Heart right ventricle (tissue), 16 donors: ENCODE measurements around the gene SRRT. TPM values are rescaled to one million over a fixed set of nuclear protein-coding genes. Genes with fewer than 3 reads are reported as not detected.

Experiments
- ATAC-seq, 8 donors: fragments of 200-7000 bp; cut with Tn5 transposase; one replicate each; pipeline ENCODE4 v1.9.1; 2020; ENCODE audit warnings: mild to moderate bottlenecking in 8 of 8, moderate library complexity in 8 of 8, moderate number of reproducible peaks in 1 of 8
- DNase-seq, 2 donors: peaks; one replicate each; pipeline ENCODE4 v3.0.0-alpha.2; 2020
- H3K27ac ChIP-seq, 10 donors: fragments of 200-600 bp; sonication (generic) in 2 of 10; one replicate each; pipeline versions ENCODE4 v1.5.0 to v1.8.0; 2020 to 2022; ENCODE audit warnings: mild to moderate bottlenecking in 3 of 10
- H3K27me3 ChIP-seq, 7 donors: fragments of 200-600 bp; one replicate each; pipeline ENCODE4 v1.8.0; 2021 to 2022; ENCODE audit warnings: mild to moderate bottlenecking in 2 of 7
- H3K36me3 ChIP-seq, 9 donors: fragments of 200-600 bp; sonication (generic) in 1 of 9; one replicate each; pipeline versions ENCODE4 v1.5.0 to v1.8.0; 2020 to 2022; ENCODE audit warnings: mild to moderate bottlenecking in 2 of 9
- H3K4me1 ChIP-seq, 9 donors: fragments of 200-600 bp; sonication (generic) in 1 of 9; one replicate each; pipeline versions ENCODE4 v1.5.0 to v1.8.0; 2020 to 2022; ENCODE audit warnings: mild to moderate bottlenecking in 4 of 9
- H3K4me3 ChIP-seq, 10 donors: fragments of 200-600 bp; sonication (generic) in 2 of 10; one replicate each; pipeline versions ENCODE4 v1.5.0 to v1.8.0; 2020 to 2022; ENCODE audit warnings: mild to moderate bottlenecking in 7 of 10, moderate library complexity in 2 of 10
- H3K9me3 ChIP-seq, 11 donors: fragments of 200-600 bp in 10 of 11; sonication (generic) in 2 of 11; one replicate each; pipeline versions ENCODE4 v1.5.0 to v1.8.0; 2013 to 2022; ENCODE audit warnings: mild to moderate bottlenecking in 2 of 11, control low read depth in 1 of 11, moderate library complexity in 1 of 11
- CTCF ChIP-seq, 9 donors: fragments of 200-600 bp; sonication (generic) in 2 of 9; IDR thresholded peaks; one replicate each; pipeline versions ENCODE4 v1.5.0 to v1.8.0; 2021 to 2022; ENCODE audit warnings: antibody characterized with exemption in 9 of 9, mild to moderate bottlenecking in 5 of 9, moderate library complexity in 1 of 9
- WGBS, 2 donors: extraction: QIAGEN DNeasy Blood & Tissue Kit; methylation state at CpG; one replicate each; pipeline ENCODE4 v1.1.7; 2013; ENCODE audit warnings: inconsistent platforms in 1 of 2; 5-methylcytosine and 5-hydroxymethylcytosine counted together
- intact Hi-C, 10 donors: fragments of 100-400 bp; cut with DNase I; formaldehyde crosslinking; loops; one replicate each; pipeline versions ENCODE4 v1.11.1 to v1.14.2; 2022
- polyA plus RNA-seq, 2 donors: library from polyadenylated mRNA; stranded (reverse); fragments of 200-250 nt; gene quantifications; one replicate each; pipeline ENCODE4 v1.2.3, GENCODE V29; 2013
- total RNA-seq, 10 donors: library from RNA; stranded (reverse); fragmentation: NEBNext Ultra II Directional in 3 of 10; extraction: Animal tissue kit (Norgen Biotek cat#: 25700) in 3 of 10; gene quantifications; one replicate each; pipeline versions ENCODE4 v1.2.1 to v1.2.4, GENCODE V29; 2021 to 2023
- donor health status: Arrhythmogenic right ventricular cardiomyopathy.
- donor health status: ischemic (EF 13 %, LVEDD 7.1; RV severe dilation, severe dysfunction).
- donor health status: healthy with polysubstance abuse.
- donor health status: DM: no; HTN: yes; CAD: no.
- donor health status: DM: no; HTN: no; CAD: no.
- donor health status: ischemic (EF 25% LVEDD 6.9; RV normal size, moderate dysfunction).
- donor health status: ischemic (EF 25% LVEDD 5.7; RV mildly dilated, moderate dysfunction).
- donor health status: healthy.
- donor health status: DM: yes; HTN: yes; CAD: no.
- donor health status: Ischemic cardiomyopathy.
- donor health status: ischemic (EF 35%, LVEDD 5.7; RV mildly dilated, moderate dysfunction).
- donor health status: nonischemic (EF 11% LVEDD 7.7; RV severe dilation, severe dysfunction).
- donor health status: DM: yes; HTN: yes; CAD: no.
- donor health status: PGD.
- donor health status: ischemic (EF 29% LVEDD 5.4; RV normal size, mild dysfunction).
- donor health status: nonischemic (EF 23%, LVEDD 6.1; RV moderate dilation, normal function).

The SRRT gene
- total and polyA plus RNA-seq, 12 donors, result 38.4 to 69.5 (median 49.6) TPM

GRCh38 chr7:100855515-100855914, 19.4 kb upstream of the SRRT start:
- H3K27ac ChIP-seq, result no peak overlapping the region
- intact Hi-C loops, result loop anchor here in 3 of 10 donors (10.0 kb wide), 2 partner anchors 141 to 381 kb away; partner anchors contain the start of gene TSC22D4 (in 1 of the 3)
- no peaks in the 10 kb centered on the region for H3K27me3 ChIP-seq
- H3K9me3 ChIP-seq, result no peaks in the 10 kb centered on the region
- H3K4me3 ChIP-seq, result no peak overlapping the region
- peaks cover 0 to 54% (median 0%) of the 10 kb centered on the region in 9 donors for H3K36me3 ChIP-seq
- ATAC-seq (no peak), DNase-seq (no peak)
- WGBS, 2 donors, result 93% methylated on average over 10 of the region's 10 CpGs
- H3K4me1 ChIP-seq, result peaks cover 8 to 21% (median 16%) of the 10 kb centered on the region in 9 donors
- TF ChIP-seq CTCF (IDR thresholded peaks at IDR 0.05), result no peak

GRCh38 chr7:100856871-100857282, 18.0 kb upstream of the SRRT start:
- Histone ChIP-seq H3K36me3 (peaks cover 0 to 68% (median 6%) of the 10 kb centered on the region in 9 donors), H3K9me3 (no peaks in the 10 kb centered on the region)
- WGBS, 2 donors, result 85 to 91% methylated on average over 16 of the region's 16 CpGs

GRCh38 chr7:100859856-100860255, 15.0 kb upstream of the SRRT start:
- WGBS, 2 donors, result 88% methylated on average over 15 of the region's 15 CpGs
- H3K4me3 ChIP-seq, result no peak overlapping the region
- ATAC-seq (no peak), DNase-seq (no peak)
- peaks cover 0 to 86% (median 6%) of the 10 kb centered on the region in 9 donors for H3K36me3 ChIP-seq
- no peaks in the 10 kb centered on the region for H3K9me3 ChIP-seq
- H3K4me1 ChIP-seq, result peaks cover 0 to 16% (median 4%) of the 10 kb centered on the region in 9 donors
- H3K27ac ChIP-seq, result no peak overlapping the region
- no peak for TF ChIP-seq CTCF (IDR thresholded peaks at IDR 0.05)
- intact Hi-C loops, result loop anchor here in 4 of 10 donors (10.0 kb wide), 2 partner anchors 145 to 385 kb away; partner anchors contain the start of gene TSC22D4 (in 2 of the 4)
- H3K27me3 ChIP-seq, result no peaks in the 10 kb centered on the region

More at GRCh38 chr7:100856871-100857282, 18.0 kb upstream of the SRRT start:
- no peak for DNase-seq
- Histone ChIP-seq H3K4me3 (no peak overlapping the region), H3K27me3 (no peaks in the 10 kb centered on the region), H3K27ac (no peak overlapping the region), H3K4me1 (peaks cover 4 to 17% (median 14%) of the 10 kb centered on the region in 9 donors)
- ATAC-seq, result no peak
- no peak for TF ChIP-seq CTCF (IDR thresholded peaks at IDR 0.05)
- intact Hi-C loops, result loop anchor here in 3 of 10 donors (10.0 kb wide), 2 partner anchors 142 to 382 kb away; partner anchors contain the start of gene TSC22D4 (in 1 of the 3)

- WGBS, 2 donors, result 94 to 97% methylated on average over 18 of the region's 18 CpGs
- peaks cover 0 to 16% (median 4%) of the 10 kb centered on the region in 9 donors for H3K4me1 ChIP-seq
- no peaks in the 10 kb centered on the region for H3K27me3 ChIP-seq
- intact Hi-C loops, result loop anchor here in 1 of 10 donors (10.0 kb wide), 1 partner anchor 386 kb away; the partner anchor contains the start of gene TSC22D4
- H3K27ac ChIP-seq, result no peak overlapping the region
- ATAC-seq (no peak), DNase-seq (no peak)
- TF ChIP-seq CTCF (IDR thresholded peaks at IDR 0.05), result no peak
- H3K4me3 ChIP-seq, result no peak overlapping the region
- H3K9me3 ChIP-seq, result no peaks in the 10 kb centered on the region
- H3K36me3 ChIP-seq, result peaks cover 0 to 85% (median 6%) of the 10 kb centered on the region in 9 donors
These were observed 13.9 kb upstream of the SRRT start for GRCh38 chr7:100860702-100861615.
